Peyer's patch (tissue), 4 donors: ENCODE results near the gene NDUFAF8. TPM values are rescaled to one million over a fixed set of nuclear protein-coding genes. Genes with fewer than 3 reads are reported as not detected.
A peak's percentile ranks its signal among the peaks of the same experiment; 100 is the strongest.

Experiments
- DNase-seq, 3 donors: peaks; one replicate each; pipeline ENCODE4 v3.0.0-alpha.2; 2017 to 2019
- H3K27ac ChIP-seq, 4 donors: fragments of 200-600 bp; sonication (generic); one replicate each; pipeline ENCODE4 v1.5.1; 2016 to 2019
- H3K27me3 ChIP-seq, 2 donors: fragments of 200-600 bp; sonication (generic); one replicate each; pipeline ENCODE4 v1.5.1; 2019
- H3K36me3 ChIP-seq, 3 donors: fragments of 200-600 bp; sonication (generic); one replicate each; pipeline ENCODE4 v1.5.1; 2016 to 2019
- H3K4me1 ChIP-seq, 4 donors: fragments of 200-600 bp; sonication (generic); one replicate each; pipeline ENCODE4 v1.5.1; 2016 to 2019
- H3K4me3 ChIP-seq, 4 donors: fragments of 200-600 bp; sonication (generic); 1 replicate in 3 of 4; 2 replicates in 1 of 4; pipeline ENCODE4 v1.5.1; 2016 to 2019; ENCODE audit warnings: mild to moderate bottlenecking in 1 of 4
- H3K9me3 ChIP-seq, 4 donors: fragments of 200-600 bp; sonication (generic); one replicate each; pipeline ENCODE4 v1.5.1; 2016 to 2019; ENCODE audit warnings: mild to moderate bottlenecking in 1 of 4
- POLR2A ChIP-seq, 2 donors: fragments of 450-650 bp; IDR thresholded peaks; one replicate each; pipeline ENCODE4 v1.5.1; 2017; ENCODE audit warnings: antibody characterized with exemption in 2 of 2, mild to moderate bottlenecking in 2 of 2, moderate library complexity in 2 of 2
- total RNA-seq, 4 donors: library from RNA; depleted of rRNA; stranded (reverse); fragments of >200 nt; gene quantifications; one replicate each; pipeline ENCODE4 v1.1.0, GENCODE V29; 2016
- TF ChIP-seq, protein P1 (sequence below), 6 experiments: fragments of 450-650 bp in 4 of 6; fragments of 200-600 bp in 2 of 6; sonication (generic) in 1 of 6; IDR thresholded peaks; one replicate each; pipeline ENCODE4 v1.5.1; 2017 to 2019; ENCODE audit warnings: antibody characterized with exemption in 6 of 6, mild to moderate bottlenecking in 3 of 6, moderate library complexity in 1 of 6

The NDUFAF8 gene
- total RNA-seq, 4 donors from 2014 or later, result 17.8 to 62.7 (median 25.2) TPM

DNA sequence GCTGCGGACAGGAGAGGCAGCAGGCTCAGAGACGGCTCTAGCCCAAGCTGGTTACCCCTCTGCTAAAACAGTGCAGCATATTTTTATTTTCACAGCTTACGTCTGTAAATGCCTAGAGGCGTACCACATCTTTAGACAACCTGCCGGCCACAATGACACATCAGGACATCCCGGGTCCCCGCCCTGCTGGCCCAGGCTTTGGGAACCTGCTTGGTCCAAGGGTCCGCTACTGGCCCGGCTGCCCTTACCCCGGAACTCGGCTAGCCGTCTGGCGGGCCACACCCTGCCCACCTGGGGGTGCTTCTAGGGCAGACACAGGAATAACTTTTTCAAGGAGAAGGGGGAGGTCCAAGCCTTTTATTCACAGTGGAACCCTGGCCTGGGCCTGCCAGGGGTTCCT, 20.7 kb upstream of the NDUFAF8 start:
- TF ChIP-seq, protein P1, sequence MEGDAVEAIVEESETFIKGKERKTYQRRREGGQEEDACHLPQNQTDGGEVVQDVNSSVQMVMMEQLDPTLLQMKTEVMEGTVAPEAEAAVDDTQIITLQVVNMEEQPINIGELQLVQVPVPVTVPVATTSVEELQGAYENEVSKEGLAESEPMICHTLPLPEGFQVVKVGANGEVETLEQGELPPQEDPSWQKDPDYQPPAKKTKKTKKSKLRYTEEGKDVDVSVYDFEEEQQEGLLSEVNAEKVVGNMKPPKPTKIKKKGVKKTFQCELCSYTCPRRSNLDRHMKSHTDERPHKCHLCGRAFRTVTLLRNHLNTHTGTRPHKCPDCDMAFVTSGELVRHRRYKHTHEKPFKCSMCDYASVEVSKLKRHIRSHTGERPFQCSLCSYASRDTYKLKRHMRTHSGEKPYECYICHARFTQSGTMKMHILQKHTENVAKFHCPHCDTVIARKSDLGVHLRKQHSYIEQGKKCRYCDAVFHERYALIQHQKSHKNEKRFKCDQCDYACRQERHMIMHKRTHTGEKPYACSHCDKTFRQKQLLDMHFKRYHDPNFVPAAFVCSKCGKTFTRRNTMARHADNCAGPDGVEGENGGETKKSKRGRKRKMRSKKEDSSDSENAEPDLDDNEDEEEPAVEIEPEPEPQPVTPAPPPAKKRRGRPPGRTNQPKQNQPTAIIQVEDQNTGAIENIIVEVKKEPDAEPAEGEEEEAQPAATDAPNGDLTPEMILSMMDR (IDR thresholded peaks at IDR 0.05), result no peak
- no peak for TF ChIP-seq POLR2A (IDR thresholded peaks at IDR 0.05)
- no peak overlapping the region for H3K4me3 ChIP-seq
- no peak for DNase-seq

DNA sequence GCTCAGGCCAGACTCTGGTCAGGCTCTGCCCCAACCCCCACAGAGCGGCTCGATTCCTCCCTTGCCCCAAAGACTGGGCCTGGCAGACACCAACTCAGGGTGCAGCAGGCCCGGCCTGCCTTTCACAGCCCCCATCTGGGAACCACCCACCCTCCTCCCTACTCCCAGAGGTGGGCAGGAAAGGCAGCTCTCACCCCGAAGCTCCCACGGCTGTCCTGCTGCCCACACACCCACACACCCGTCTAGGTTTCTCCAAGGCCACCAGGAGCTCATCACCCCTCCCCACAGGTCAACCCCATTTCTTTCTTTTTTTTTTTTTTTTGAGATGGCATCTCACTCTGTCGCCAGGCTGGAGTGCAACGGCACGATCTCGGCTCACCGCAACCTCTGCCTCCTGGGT, 20.1 kb upstream of the NDUFAF8 start:
- Histone ChIP-seq H3K9me3 (no peaks in the 10 kb centered on the region), H3K4me1 (peaks cover 0 to 19% (median 12%) of the 10 kb centered on the region in 4 donors), H3K27ac (no peak overlapping the region), H3K27me3 (no peaks in the 10 kb centered on the region), H3K36me3 (no peaks in the 10 kb centered on the region), H3K4me3 (no peak overlapping the region)
- DNase-seq, result no peak
- TF ChIP-seq POLR2A (IDR thresholded peaks at IDR 0.05), result no peak
- TF ChIP-seq, protein P1 (IDR thresholded peaks at IDR 0.05), result no peak

More for the DNA sequence above, 20.7 kb upstream of the NDUFAF8 start:
- peaks cover 0 to 14% (median 10%) of the 10 kb centered on the region in 4 donors for H3K4me1 ChIP-seq
- H3K27me3 ChIP-seq, result no peaks in the 10 kb centered on the region
- no peak overlapping the region for H3K27ac ChIP-seq
- H3K36me3 ChIP-seq, result no peaks in the 10 kb centered on the region
- H3K9me3 ChIP-seq, result no peaks in the 10 kb centered on the region

DNA sequence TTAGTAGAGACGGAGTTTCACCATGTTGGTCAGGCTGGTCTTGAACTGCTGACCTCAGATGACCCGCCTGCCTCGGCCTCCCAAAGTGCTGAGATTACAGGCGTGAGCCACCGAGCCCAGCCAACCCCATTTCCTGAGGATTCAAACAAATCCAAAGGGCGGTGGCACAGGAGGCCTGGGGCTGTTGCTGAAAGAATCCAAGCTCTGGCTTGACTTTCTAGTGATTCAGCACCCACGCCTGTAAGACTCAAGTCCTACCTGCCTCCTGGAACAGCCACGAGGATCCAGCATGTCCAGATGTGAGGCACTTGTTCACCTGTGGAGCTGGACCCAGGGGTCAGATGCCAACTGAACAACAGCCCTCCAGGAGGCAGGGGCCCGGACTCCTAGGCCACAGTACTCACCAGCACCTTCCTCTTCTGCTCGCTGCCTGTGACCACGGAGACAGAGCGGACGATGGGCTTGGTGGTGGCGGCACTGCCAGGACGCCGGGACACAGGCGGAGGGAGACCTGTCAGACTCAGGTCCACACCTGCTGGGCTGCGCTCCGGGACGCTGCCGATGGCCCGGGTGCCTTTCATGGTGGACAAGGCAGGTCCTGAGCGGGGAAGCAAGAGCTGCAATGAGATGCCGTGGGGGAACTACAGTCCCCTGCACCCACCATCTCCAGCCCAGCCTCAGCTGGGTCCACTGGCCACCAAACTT, 19.5 kb upstream of the NDUFAF8 start:
- no peak overlapping the region for H3K4me3 ChIP-seq
- no peak for DNase-seq
- no peaks in the 10 kb centered on the region for H3K36me3 ChIP-seq
- H3K4me1 ChIP-seq, result peaks cover 0 to 19% (median 12%) of the 10 kb centered on the region in 4 donors
- H3K9me3 ChIP-seq, result no peaks in the 10 kb centered on the region
- TF ChIP-seq, protein P1 (IDR thresholded peaks at IDR 0.05), result no peak
- no peak for TF ChIP-seq POLR2A (IDR thresholded peaks at IDR 0.05)
- H3K27me3 ChIP-seq, result no peaks in the 10 kb centered on the region
- no peak overlapping the region for H3K27ac ChIP-seq

- Histone ChIP-seq H3K4me3 (no peak overlapping the region), H3K4me1 (peaks cover 0 to 19% (median 12%) of the 10 kb centered on the region in 4 donors), H3K9me3 (no peaks in the 10 kb centered on the region), H3K36me3 (no peaks in the 10 kb centered on the region), H3K27me3 (no peaks in the 10 kb centered on the region), H3K27ac (no peak overlapping the region)
- no peak for DNase-seq
- TF ChIP-seq POLR2A (IDR thresholded peaks at IDR 0.05), result no peak
- TF ChIP-seq, protein P1 (IDR thresholded peaks at IDR 0.05), result no peak
These were observed 17.7 kb upstream of the NDUFAF8 start for GRCh38 chr17:81221371-81221841.

GRCh38 chr17:81221842-81222619, 17.1 kb upstream of the NDUFAF8 start:
- Histone ChIP-seq H3K4me3 (peak overlapping the region; percentile 70 to 83 (median 76)), H3K27ac (peak overlapping the region in 2 of 4 donors; percentile 47 to 78), H3K9me3 (no peaks in the 10 kb centered on the region), H3K27me3 (no peaks in the 10 kb centered on the region), H3K4me1 (peaks cover 0 to 19% (median 12%) of the 10 kb centered on the region in 4 donors), H3K36me3 (no peaks in the 10 kb centered on the region)
- TF ChIP-seq POLR2A (IDR thresholded peaks at IDR 0.05), result no peak
- TF ChIP-seq, protein P1 (IDR thresholded peaks at IDR 0.05), result no peak
- DNase-seq, result no peak
